GM13976 (cell line): ENCODE measurements around the gene AFAP1L2.

Experiments
- DNase-seq: peaks from one replicate; pipeline ENCODE4 v3.0.0; 2012; ENCODE audit warnings: low spot score
- in situ Hi-C: fragments of 300-500 bp; cut with MboI; formaldehyde crosslinking; loops from one replicate; pipeline ENCODE4 v1.12.0; 2022; ENCODE audit warnings: low sequenced_read_pairs, mixed read lengths, inconsistent platforms; ENCODE audit not compliant: unreplicated experiment
- TF ChIP-seq, protein P1 (sequence below): IDR thresholded peaks from 2 replicates; pipeline ENCODE4 v1.5.1; 2012; ENCODE audit warnings: borderline replicate concordance, mild to moderate bottlenecking; ENCODE audit not compliant: insufficient read depth; ENCODE audit errors: extremely low read depth, missing control alignments, control extremely low read depth

The AFAP1L2 gene

DNA sequence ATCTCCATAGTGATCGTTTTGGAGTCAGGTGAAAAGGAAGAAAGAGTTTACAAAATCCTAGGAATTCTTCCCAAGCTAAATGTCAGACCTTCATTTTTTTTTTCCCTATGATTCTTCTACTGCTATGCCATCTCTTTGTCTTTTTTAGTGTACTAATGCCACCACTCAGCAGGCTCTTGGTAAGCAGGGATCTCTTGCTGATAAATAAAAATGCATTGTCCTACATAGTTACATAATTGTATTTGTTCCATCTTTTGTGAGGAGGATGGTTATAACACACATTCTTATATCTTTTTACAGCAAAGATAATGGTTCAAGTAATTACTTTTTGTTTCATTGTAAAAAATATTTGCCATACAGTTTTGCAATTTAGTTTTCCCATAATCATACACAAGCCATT lies 36.8 kb upstream of the AFAP1L2 start:
- no peak for DNase-seq
- TF ChIP-seq, protein P1, sequence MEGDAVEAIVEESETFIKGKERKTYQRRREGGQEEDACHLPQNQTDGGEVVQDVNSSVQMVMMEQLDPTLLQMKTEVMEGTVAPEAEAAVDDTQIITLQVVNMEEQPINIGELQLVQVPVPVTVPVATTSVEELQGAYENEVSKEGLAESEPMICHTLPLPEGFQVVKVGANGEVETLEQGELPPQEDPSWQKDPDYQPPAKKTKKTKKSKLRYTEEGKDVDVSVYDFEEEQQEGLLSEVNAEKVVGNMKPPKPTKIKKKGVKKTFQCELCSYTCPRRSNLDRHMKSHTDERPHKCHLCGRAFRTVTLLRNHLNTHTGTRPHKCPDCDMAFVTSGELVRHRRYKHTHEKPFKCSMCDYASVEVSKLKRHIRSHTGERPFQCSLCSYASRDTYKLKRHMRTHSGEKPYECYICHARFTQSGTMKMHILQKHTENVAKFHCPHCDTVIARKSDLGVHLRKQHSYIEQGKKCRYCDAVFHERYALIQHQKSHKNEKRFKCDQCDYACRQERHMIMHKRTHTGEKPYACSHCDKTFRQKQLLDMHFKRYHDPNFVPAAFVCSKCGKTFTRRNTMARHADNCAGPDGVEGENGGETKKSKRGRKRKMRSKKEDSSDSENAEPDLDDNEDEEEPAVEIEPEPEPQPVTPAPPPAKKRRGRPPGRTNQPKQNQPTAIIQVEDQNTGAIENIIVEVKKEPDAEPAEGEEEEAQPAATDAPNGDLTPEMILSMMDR = no peak
- in situ Hi-C loops = no loop called here

DNA sequence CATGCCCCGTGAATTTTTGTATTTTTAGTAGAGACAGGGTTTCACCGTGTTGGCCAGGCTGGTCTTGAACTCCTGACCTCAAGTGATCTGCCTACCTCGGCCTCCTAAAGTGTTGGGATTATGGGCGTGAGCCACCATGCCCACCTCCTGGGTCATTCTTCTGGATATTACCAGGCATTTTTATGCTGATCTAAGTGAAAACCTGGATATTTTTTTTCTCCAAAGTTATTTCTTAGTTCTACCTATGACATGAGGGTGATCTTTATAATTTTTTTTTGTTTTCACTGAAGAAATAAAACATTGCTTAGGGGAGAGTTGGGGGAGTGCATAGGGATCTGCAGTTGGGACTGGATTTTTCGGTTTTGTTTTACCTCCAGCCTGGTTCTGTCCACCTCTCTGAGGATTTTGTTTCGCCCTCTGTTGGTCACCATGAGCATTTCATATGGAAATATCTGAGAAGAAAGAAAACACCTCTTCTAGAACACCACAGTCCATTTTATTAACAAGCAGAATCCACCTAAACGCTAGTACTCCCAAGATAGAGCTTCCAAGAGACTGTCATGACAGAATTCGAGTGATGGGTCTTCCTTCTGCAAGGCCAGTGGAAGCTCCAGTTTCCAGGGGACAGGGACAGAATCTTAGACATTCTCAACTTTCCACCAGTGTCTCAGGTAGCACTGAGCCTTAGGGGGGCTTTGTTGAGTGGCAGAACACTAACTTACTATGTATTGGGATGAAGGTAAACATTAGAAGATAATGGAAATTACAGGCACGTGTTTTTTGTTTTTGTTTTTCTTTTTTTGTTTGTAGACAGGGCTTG lies 33.4 kb upstream of the AFAP1L2 start:
- TF ChIP-seq, protein P1 = no peak
- in situ Hi-C loops = no loop called here
- peak; percentile 42 for DNase-seq

DNA sequence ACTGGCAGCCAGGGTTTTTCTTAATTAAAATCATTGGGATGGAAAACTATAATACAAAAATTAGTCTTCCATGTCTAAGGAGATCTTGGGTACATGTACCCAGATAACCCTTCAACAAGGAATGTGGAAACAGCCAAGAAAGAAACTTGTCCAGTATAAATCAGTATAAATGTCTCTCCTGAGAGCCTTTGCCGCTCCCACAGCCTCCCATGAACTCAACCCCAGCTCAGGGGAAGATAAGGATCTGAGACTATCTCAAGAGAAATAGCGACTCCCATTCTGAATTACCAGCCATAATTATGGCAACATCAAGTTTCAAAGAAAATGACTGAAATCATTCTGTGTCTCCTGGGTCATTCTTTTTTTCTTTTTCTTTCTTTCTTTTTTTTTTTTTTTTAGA lies 32.6 kb upstream of the AFAP1L2 start:
- no peak for DNase-seq
- TF ChIP-seq, protein P1 = no peak
- in situ Hi-C loops = no loop called here

DNA sequence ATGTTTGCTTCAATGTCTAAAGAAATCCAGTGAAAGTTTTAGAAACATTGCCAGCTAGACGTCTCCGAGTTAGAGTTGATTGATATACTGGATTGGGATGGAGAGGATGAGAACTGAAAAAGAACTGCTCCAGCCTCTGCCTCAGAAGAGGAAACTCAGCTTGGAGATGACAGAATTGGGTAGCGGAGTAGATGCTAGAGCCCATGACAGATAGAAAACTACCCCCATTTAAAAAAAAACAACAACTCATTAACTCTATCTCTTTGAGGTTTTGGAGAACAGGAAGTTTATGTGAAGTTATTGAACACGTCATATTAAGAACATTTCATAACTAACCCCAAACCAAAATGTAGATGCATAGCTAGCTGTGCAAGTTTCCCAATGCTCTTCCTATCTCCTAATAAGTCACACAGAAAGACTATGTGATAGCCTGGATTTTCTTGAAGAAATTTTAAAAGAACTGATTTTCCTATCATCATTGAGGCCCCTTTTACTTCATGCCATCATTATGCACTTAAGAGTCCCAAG lies 28.3 kb upstream of the AFAP1L2 start:
- TF ChIP-seq, protein P1 = no peak
- DNase-seq = no peak
- in situ Hi-C loops = no loop called here

DNA sequence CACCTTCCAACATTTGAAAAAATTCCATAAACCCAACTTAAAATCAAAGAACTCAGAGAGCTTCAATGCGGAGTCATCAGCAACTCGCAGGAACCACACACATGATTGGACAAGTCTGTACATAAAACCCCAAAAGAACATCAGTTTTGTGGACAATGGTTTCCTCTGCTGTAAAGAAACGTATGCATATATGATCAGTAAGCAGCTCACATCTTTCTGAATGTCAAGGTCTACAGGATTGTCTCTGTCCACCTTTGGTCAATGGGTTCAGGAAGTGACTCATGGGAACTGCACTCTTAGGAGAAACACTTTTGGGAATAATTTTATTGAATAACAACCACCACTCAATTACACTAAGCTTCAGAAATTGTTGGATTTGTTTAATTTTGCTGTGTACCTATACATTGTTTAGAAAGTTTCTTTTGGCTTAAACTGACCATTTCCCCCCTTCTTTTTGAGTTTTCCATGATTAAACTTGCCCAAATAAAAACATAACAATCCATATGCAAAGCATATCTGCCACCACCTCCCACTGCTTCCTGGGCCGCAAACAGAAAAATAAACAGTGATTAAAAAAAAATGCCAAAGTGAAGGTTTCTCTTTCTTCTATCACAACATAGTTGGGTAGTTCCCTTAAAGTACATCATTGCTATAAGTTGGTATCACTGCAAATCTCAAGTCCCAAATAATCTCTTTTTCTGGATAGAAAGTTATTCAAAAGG lies 27.3 kb upstream of the AFAP1L2 start:
- in situ Hi-C loops = no loop called here

DNA sequence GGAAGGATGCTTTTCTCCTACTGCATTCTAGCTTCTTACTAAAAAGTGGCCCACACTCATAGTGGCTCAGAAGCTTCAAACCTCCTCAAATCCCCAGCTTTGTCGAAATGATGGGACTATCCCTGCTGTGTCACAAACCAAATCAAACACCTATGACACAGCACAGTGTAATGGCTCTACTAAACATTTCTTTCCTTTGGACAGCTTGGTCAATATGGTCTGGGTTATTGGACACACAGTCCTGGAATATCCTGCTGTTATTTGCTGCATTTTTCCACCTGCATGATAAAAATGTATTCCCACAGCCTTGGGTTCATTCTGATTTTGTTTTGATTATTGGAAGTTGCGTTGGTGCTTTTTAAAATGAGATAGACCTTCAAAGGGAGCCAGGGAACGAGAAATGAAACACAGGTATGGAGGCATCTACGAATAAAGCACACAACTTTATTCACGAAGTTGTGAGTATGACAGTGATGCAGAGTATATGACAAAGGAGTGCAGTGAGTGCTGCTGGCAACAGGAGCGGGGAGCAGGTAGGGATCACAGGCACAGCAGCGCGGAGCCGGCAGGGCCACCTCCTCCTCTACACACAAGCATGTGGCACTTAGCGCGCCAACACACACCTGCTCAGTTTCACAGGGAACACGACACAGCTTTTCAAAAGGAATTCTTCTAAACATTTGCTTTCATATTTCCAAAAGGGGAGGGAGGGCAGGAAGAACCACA lies 26.5 kb upstream of the AFAP1L2 start:
- TF ChIP-seq, protein P1 = no peak
- in situ Hi-C loops = no loop called here
- no peak for DNase-seq

More for the DNA sequence above, 27.3 kb upstream of the AFAP1L2 start:
- no peak for DNase-seq
- TF ChIP-seq, protein P1 = no peak
